IMR-90 (cell line): ENCODE results near the gene PSMD8. TPM values are rescaled to one million over a fixed set of nuclear protein-coding genes. Genes with fewer than 3 reads are reported as not detected.

ENCODE experiments used
- ATAC-seq: fragments of 200-7000 bp; cut with Tn5 transposase; 2 replicates; pipeline ENCODE4 v1.9.1; 2020; ENCODE audit warnings: low read depth, mild to moderate bottlenecking, moderate library complexity
- BruUV-seq: library from RNA; stranded (reverse); fragments of 400-500 nt; replicated peaks from 2 replicates; lab custom pipeline; 2021; lab: Mats Ljungman, UMichigan
- CTCF ChIA-PET: fragments of 300-600 bp; formaldehyde crosslinking; extraction: SDS; loops from one replicate; lab custom pipeline; 2021; ENCODE audit warnings: antibody characterized with exemption; lab: Yijun Ruan, JAX
- POLR2A ChIA-PET: fragments of 300-600 bp; sonication (Branson Sonifier 250); formaldehyde crosslinking; loops from one replicate; lab custom pipeline; 2022; ENCODE audit warnings: antibody characterized with exemption; ENCODE audit not compliant: unreplicated experiment; lab: Charles Lee
- DNase-seq: peaks from one replicate; pipeline ENCODE4 v3.0.0; 2013
- H2AFZ ChIP-seq: replicated peaks from 2 replicates; pipeline ENCODE3; 2013; ENCODE audit warnings: low read length, mild to moderate bottlenecking; ENCODE audit not compliant: poor library complexity
- H2AK5ac ChIP-seq: 2 replicates; pipeline ENCODE4 v1.6.1; 2013; ENCODE audit warnings: low read depth, low read length, inconsistent platforms
- H2AK9ac ChIP-seq: replicated peaks from 2 replicates; pipeline ENCODE3; 2013; ENCODE audit warnings: mild to moderate bottlenecking, low read depth, low read length, moderate library complexity; ENCODE audit not compliant: poor library complexity
- H2BK120ac ChIP-seq: 2 replicates; pipeline ENCODE4 v1.6.1; 2013; ENCODE audit warnings: low read depth, low read length, inconsistent platforms
- H2BK15ac ChIP-seq: 3 replicates; pipeline ENCODE4 v1.6.1; 2013; ENCODE audit warnings: low read depth, low read length, inconsistent platforms
- H2BK20ac ChIP-seq: 2 replicates; pipeline ENCODE4 v1.6.1; 2013; ENCODE audit warnings: low read depth, mild to moderate bottlenecking, inconsistent platforms, low read length, moderate library complexity
- H2BK5ac ChIP-seq: 2 replicates; pipeline ENCODE4 v1.6.1; 2013; ENCODE audit warnings: mild to moderate bottlenecking, low read depth, low read length, inconsistent platforms; ENCODE audit not compliant: poor library complexity, severe bottlenecking
- H3K14ac ChIP-seq: replicated peaks from 2 replicates; pipeline ENCODE4 v1.6.1; 2013; ENCODE audit warnings: low read depth, low read length, inconsistent platforms
- H3K18ac ChIP-seq: 2 replicates; pipeline ENCODE4 v1.6.1; 2013; ENCODE audit warnings: low read depth, low read length, control low read depth
- H3K23ac ChIP-seq: 2 replicates; pipeline ENCODE4 v1.6.1; 2013; ENCODE audit warnings: low read depth, low read length, inconsistent platforms
- H3K27ac ChIP-seq: 2 replicates; pipeline ENCODE4 v1.5.1; 2013; ENCODE audit warnings: mild to moderate bottlenecking, control low read depth, low read length; ENCODE audit not compliant: insufficient read depth
- H3K27me3 ChIP-seq: 2 replicates; pipeline ENCODE4 v1.6.1; 2013; ENCODE audit warnings: low read length; ENCODE audit not compliant: control insufficient read depth, insufficient read depth
- H3K36me3 ChIP-seq: 2 replicates; pipeline ENCODE4 v1.6.1; 2013; ENCODE audit warnings: low read length, mixed read lengths; ENCODE audit not compliant: control insufficient read depth, insufficient read depth
- H3K4ac ChIP-seq: 2 replicates; pipeline ENCODE4 v1.6.1; 2013; ENCODE audit warnings: low read depth, low read length, inconsistent platforms
- H3K4me1 ChIP-seq: 2 replicates; pipeline ENCODE4 v1.6.1; 2013; ENCODE audit warnings: low read length, mixed read lengths; ENCODE audit not compliant: control insufficient read depth, insufficient read depth
- H3K4me2 ChIP-seq: 2 replicates; pipeline ENCODE4 v1.6.1; 2013; ENCODE audit warnings: low read depth, mild to moderate bottlenecking, control low read depth, low read length, moderate library complexity
- H3K4me3 ChIP-seq: 2 replicates; pipeline ENCODE4 v1.5.1; 2013; ENCODE audit warnings: low read depth, mild to moderate bottlenecking, control low read depth, low read length, moderate library complexity; ENCODE audit not compliant: insufficient read depth
- H3K56ac ChIP-seq: 2 replicates; pipeline ENCODE4 v1.6.1; 2013; ENCODE audit warnings: low read length, inconsistent platforms; ENCODE audit not compliant: insufficient read depth; ENCODE audit errors: extremely low read depth
- H3K79me1 ChIP-seq, 2 experiments: 2 replicates each; pipeline ENCODE4 v1.6.1; 2013; ENCODE audit warnings: low read length in 2 of 2, inconsistent platforms in 1 of 2, low read depth in 1 of 2
- H3K9ac ChIP-seq: 2 replicates; pipeline ENCODE4 v1.6.1; 2013; ENCODE audit warnings: low read depth, low read length, control low read depth
- H3K9me1 ChIP-seq: 2 replicates; pipeline ENCODE4 v1.6.1; 2013; ENCODE audit warnings: low read length, inconsistent platforms; ENCODE audit not compliant: insufficient read depth
- H3K9me3 ChIP-seq: 2 replicates; pipeline ENCODE4 v1.6.1; 2013; ENCODE audit warnings: low read length; ENCODE audit not compliant: control insufficient read depth, insufficient read depth
- H4K20me1 ChIP-seq: 2 replicates; pipeline ENCODE4 v1.6.1; 2013; ENCODE audit warnings: low read length, inconsistent platforms; ENCODE audit not compliant: insufficient read depth
- H4K5ac ChIP-seq: 2 replicates; pipeline ENCODE4 v1.6.1; 2013; ENCODE audit warnings: mild to moderate bottlenecking, low read depth, low read length, control low read depth
- H4K8ac ChIP-seq, 2 experiments: 2 replicates each; pipeline ENCODE4 v1.6.1; 2013; ENCODE audit warnings: low read depth in 2 of 2, low read length in 2 of 2, control low read depth in 1 of 2, inconsistent platforms in 1 of 2
- H4K91ac ChIP-seq: 2 replicates; pipeline ENCODE4 v1.6.1; 2013; ENCODE audit warnings: low read depth, low read length, inconsistent platforms; ENCODE audit not compliant: insufficient read depth
- BHLHE40 ChIP-seq: fragments of 150-350 bp; IDR thresholded peaks from 2 replicates; pipeline ENCODE4 v1.6.1; 2016; ENCODE audit warnings: mild to moderate bottlenecking, low read depth, low read length
- CEBPB ChIP-seq: IDR thresholded peaks from 2 replicates; pipeline ENCODE4 v1.6.1; 2012; ENCODE audit warnings: low read depth, low read length, improper control_type of control experiment
- CHD1 ChIP-seq: IDR thresholded peaks from 2 replicates; pipeline ENCODE4 v1.6.1; 2012; ENCODE audit warnings: low read depth, low read length, improper control_type of control experiment
- FOS ChIP-seq: fragments of 150-350 bp; IDR thresholded peaks from 2 replicates; pipeline ENCODE4 v1.6.1; 2016; ENCODE audit warnings: low read depth, low read length
- MAFK ChIP-seq: IDR thresholded peaks from 2 replicates; pipeline ENCODE4 v1.6.1; 2012; ENCODE audit warnings: low read depth, low read length, improper control_type of control experiment
- MAZ ChIP-seq: IDR thresholded peaks from 2 replicates; pipeline ENCODE4 v1.6.1; 2012; ENCODE audit warnings: low read depth, mild to moderate bottlenecking, low read length, improper control_type of control experiment, moderate library complexity, borderline replicate concordance
- MXI1 ChIP-seq: IDR thresholded peaks from 2 replicates; pipeline ENCODE4 v1.6.1; 2012; ENCODE audit warnings: low read depth, mild to moderate bottlenecking, low read length, moderate library complexity, borderline replicate concordance
- NFE2L2 ChIP-seq: fragments of 150-350 bp; IDR thresholded peaks from 2 replicates; pipeline ENCODE4 v1.6.1; 2016; ENCODE audit warnings: low read depth, mild to moderate bottlenecking, low read length
- POLR2A ChIP-seq: IDR thresholded peaks from 2 replicates; pipeline ENCODE4 v1.6.1; 2012; ENCODE audit warnings: mild to moderate bottlenecking, low read depth, low read length
- RAD21 ChIP-seq: IDR thresholded peaks from 2 replicates; pipeline ENCODE4 v1.6.1; 2012; ENCODE audit warnings: low read length, improper control_type of control experiment
- RCOR1 ChIP-seq: IDR thresholded peaks from 2 replicates; pipeline ENCODE4 v1.6.1; 2012; ENCODE audit warnings: mild to moderate bottlenecking, low read length, improper control_type of control experiment; ENCODE audit not compliant: insufficient replicate concordance
- RFX5 ChIP-seq: IDR thresholded peaks from 2 replicates; pipeline ENCODE4 v1.8.0; 2012; ENCODE audit warnings: low read depth, mild to moderate bottlenecking, low read length, moderate library complexity
- SMC3 ChIP-seq: fragments of 150-350 bp; IDR thresholded peaks from 2 replicates; pipeline ENCODE4 v1.6.1; 2016; ENCODE audit warnings: low read depth, mild to moderate bottlenecking, antibody characterized with exemption, low read length, moderate library complexity
- WGBS, 2 experiments: methylation state at CpG; one replicate each; pipeline versions ENCODE4 v1.1.5 to v1.1.7; 2013; ENCODE audit warnings: missing lambda C conversion rate in 2 of 2; ENCODE audit not compliant: insufficient read length in 1 of 2; ENCODE audit errors: extremely low coverage in 2 of 2; 5-methylcytosine and 5-hydroxymethylcytosine counted together
- dilution Hi-C: fragments of 300-500 bp; cut with HindIII; formaldehyde crosslinking; loops from one replicate; pipeline ENCODE4 v1.14.3; 2018; ENCODE audit warnings: low sequenced_read_pairs; ENCODE audit not compliant: unreplicated experiment
- in situ Hi-C: fragments of 300-500 bp; cut with MboI; formaldehyde crosslinking; loops from 3 replicates; pipeline ENCODE4 v1.14.3; 2019; ENCODE audit warnings: low sequenced_read_pairs, inconsistent platforms, mixed read lengths
- intact Hi-C: fragments of 100-400 bp; cut with micrococcal nuclease; formaldehyde crosslinking; loops from 2 replicates; pipeline ENCODE4 v1.10.0; 2022
- polyA plus RNA-seq, 3 experiments: library from polyadenylated mRNA; depleted of rRNA; stranded (reverse); fragments of >200 nt; gene quantifications; 2 replicates each; pipeline ENCODE4 v1.2.3, GENCODE V29; 2012; ENCODE audit warnings: low replicate concordance in 1 of 3
- total RNA-seq: library from RNA; depleted of rRNA; stranded (reverse); fragments of >200 nt; gene quantifications from 2 replicates; pipeline ENCODE4 v1.2.3, GENCODE V29; 2012
- TF ChIP-seq, protein P1 (sequence below): conservative IDR thresholded peaks from 2 replicates; pipeline ENCODE4 v1.5.1; 2012; ENCODE audit warnings: mild to moderate bottlenecking, low read depth, low read length, improper control_type of control experiment
- TF ChIP-seq, protein P2 (sequence below): fragments of 150-350 bp; IDR thresholded peaks from 2 replicates; pipeline ENCODE4 v1.6.1; 2016; ENCODE audit warnings: low read depth, mild to moderate bottlenecking, low read length, moderate library complexity, borderline replicate concordance
- TF ChIP-seq, protein P3 (sequence below): fragments of 150-350 bp; IDR thresholded peaks from 2 replicates; pipeline ENCODE4 v1.6.1; 2017; ENCODE audit warnings: mild to moderate bottlenecking, antibody characterized with exemption, low read length, low read depth

Gene PSMD8
- total and polyA plus RNA-seq, 2 of the 4 experiments (the other 2 are of a cell fraction): 475 to 644 TPM

DNA sequence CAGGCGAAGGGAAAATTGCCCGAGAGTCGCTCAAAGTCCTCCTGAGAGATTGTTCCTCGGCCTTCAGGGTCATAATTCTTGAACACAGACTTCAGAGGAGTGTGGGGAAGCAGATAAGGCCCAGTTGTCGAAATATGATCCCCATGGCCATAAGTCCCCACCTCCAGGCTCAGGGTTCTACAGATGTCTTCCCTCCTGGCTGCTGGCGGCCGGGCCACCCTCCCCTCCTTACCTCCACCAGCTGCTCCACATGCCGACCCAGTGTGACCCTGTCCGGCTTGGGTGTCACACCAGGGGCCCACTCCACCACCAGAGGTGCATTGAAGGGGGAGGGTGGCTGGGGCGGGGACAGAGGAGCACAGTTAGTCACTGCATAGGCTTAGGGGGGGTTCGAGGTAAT lies 38.6 kb downstream of the PSMD8 start:
- Histone ChIP-seq H2BK15ac (no peak overlapping the region), H2AK9ac (peak overlapping the region; percentile 16), H3K4me2 (no peak overlapping the region), H3K27ac (no peak overlapping the region), H2BK120ac (no peak overlapping the region), H4K91ac (no peak overlapping the region), H2AFZ (no peak overlapping the region), H3K56ac (no peak overlapping the region), H3K4ac (no peak overlapping the region), H3K79me1 (no peaks in the 10 kb centered on the region), H3K9ac (no peak overlapping the region), H3K4me3 (no peak overlapping the region), H3K9me3 (no peaks in the 10 kb centered on the region), H2BK5ac (no peak overlapping the region), H3K36me3 (no peaks in the 10 kb centered on the region; the same call in 1 of the 2 replicates), H3K18ac (no peak overlapping the region), H3K9me1 (peaks cover 4% of the 10 kb centered on the region; the same call in 1 of the 2 replicates), H4K8ac (no peak overlapping the region), H3K27me3 (peaks cover 11% of the 10 kb centered on the region), H4K5ac (no peak overlapping the region), H2BK20ac (no peak overlapping the region), H2AK5ac (no peak overlapping the region), H3K4me1 (no peaks in the 10 kb centered on the region), H3K14ac (no peak overlapping the region), H3K23ac (no peak overlapping the region), H4K20me1 (no peaks in the 10 kb centered on the region)
- POLR2A ChIA-PET: no interaction called here
- in situ Hi-C loops (loop anchor here (25.0 kb wide), 1 partner anchor 524 kb away; the partner anchor contains the start of genes MRPS12 and SARS2), dilution Hi-C loops (no loop called here), intact Hi-C loops (no loop called here)
- TF ChIP-seq BHLHE40 (no peak), RAD21 (no peak), SMC3 (no peak), NFE2L2 (no peak), RFX5 (no peak), CHD1 (no peak), MXI1 (no peak), FOS (no peak), RCOR1 (no peak), POLR2A (no peak), MAZ (no peak), CEBPB (no peak), MAFK (no peak)
- TF ChIP-seq, protein P1, sequence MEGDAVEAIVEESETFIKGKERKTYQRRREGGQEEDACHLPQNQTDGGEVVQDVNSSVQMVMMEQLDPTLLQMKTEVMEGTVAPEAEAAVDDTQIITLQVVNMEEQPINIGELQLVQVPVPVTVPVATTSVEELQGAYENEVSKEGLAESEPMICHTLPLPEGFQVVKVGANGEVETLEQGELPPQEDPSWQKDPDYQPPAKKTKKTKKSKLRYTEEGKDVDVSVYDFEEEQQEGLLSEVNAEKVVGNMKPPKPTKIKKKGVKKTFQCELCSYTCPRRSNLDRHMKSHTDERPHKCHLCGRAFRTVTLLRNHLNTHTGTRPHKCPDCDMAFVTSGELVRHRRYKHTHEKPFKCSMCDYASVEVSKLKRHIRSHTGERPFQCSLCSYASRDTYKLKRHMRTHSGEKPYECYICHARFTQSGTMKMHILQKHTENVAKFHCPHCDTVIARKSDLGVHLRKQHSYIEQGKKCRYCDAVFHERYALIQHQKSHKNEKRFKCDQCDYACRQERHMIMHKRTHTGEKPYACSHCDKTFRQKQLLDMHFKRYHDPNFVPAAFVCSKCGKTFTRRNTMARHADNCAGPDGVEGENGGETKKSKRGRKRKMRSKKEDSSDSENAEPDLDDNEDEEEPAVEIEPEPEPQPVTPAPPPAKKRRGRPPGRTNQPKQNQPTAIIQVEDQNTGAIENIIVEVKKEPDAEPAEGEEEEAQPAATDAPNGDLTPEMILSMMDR: no peak
- TF ChIP-seq, protein P2, sequence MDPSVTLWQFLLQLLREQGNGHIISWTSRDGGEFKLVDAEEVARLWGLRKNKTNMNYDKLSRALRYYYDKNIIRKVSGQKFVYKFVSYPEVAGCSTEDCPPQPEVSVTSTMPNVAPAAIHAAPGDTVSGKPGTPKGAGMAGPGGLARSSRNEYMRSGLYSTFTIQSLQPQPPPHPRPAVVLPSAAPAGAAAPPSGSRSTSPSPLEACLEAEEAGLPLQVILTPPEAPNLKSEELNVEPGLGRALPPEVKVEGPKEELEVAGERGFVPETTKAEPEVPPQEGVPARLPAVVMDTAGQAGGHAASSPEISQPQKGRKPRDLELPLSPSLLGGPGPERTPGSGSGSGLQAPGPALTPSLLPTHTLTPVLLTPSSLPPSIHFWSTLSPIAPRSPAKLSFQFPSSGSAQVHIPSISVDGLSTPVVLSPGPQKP: no peak
- TF ChIP-seq, protein P3, sequence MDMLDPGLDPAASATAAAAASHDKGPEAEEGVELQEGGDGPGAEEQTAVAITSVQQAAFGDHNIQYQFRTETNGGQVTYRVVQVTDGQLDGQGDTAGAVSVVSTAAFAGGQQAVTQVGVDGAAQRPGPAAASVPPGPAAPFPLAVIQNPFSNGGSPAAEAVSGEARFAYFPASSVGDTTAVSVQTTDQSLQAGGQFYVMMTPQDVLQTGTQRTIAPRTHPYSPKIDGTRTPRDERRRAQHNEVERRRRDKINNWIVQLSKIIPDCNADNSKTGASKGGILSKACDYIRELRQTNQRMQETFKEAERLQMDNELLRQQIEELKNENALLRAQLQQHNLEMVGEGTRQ: no peak
- no TSS peak for BruUV-seq
- no peak for ATAC-seq
- no CpG with 5 or more reads among the region's 11 CpGs for WGBS, 2 experiments
- no peak for DNase-seq
- CTCF ChIA-PET: no interaction called here
